LHCN-M2 (cell line): ENCODE data around the gene TAAR9. TPM values are rescaled to one million over a fixed set of nuclear protein-coding genes. Genes with fewer than 3 reads are reported as not detected.

Experiments
- DNase-seq: peaks from one replicate; pipeline ENCODE4 v3.0.0-alpha.2; 2012; ENCODE audit warnings: low read depth
- total RNA-seq: library from RNA; depleted of rRNA; stranded (reverse); fragments of >200 nt; gene quantifications from 2 replicates; pipeline ENCODE4 v1.2.3, GENCODE V29; 2014; rRNA removed

Gene TAAR9
- total RNA-seq, 1 experiment from 2014 or later = not detected

GRCh38 chr6:132587424-132587823 is 49.3 kb downstream of the TAAR9 start:
- no peak for DNase-seq

Other genes with a start within 250 kb of the TAAR9 start
- 22.6 and 27.6 TPM in 2 replicates for gene MOXD1, start 136.8 kb upstream of the TAAR9 start, total RNA-seq
- gene STX7, start 25.2 kb upstream of the TAAR9 start, total RNA-seq = 34.1 TPM in 2 replicates
- not detected in 2 replicates for gene TAAR8, start 14.4 kb downstream of the TAAR9 start, total RNA-seq
- gene TAAR6, start 32.0 kb downstream of the TAAR9 start, total RNA-seq = not detected in 2 replicates
- not detected in 2 replicates for gene TAAR5, start 51.5 kb downstream of the TAAR9 start, total RNA-seq
- not detected in 2 replicates for gene TAAR2, start 86.0 kb downstream of the TAAR9 start, total RNA-seq
- not detected in 2 replicates for gene TAAR1, start 120.9 kb downstream of the TAAR9 start, total RNA-seq
- 4.2 and 6.6 TPM in 2 replicates for gene VNN1, start 175.8 kb downstream of the TAAR9 start, total RNA-seq
- 0.19 TPM in 1 of 2 replicates, not detected in the other for gene VNN2, start 219.6 kb downstream of the TAAR9 start, total RNA-seq